ENCODE measurements around the gene ABI1. TPM values are rescaled to one million over a fixed set of nuclear protein-coding genes. Genes with fewer than 3 reads are reported as not detected.

ABI1 gene
- total RNA-seq, 1 experiment from 2014 or later, result 25.2 TPM

DNA sequence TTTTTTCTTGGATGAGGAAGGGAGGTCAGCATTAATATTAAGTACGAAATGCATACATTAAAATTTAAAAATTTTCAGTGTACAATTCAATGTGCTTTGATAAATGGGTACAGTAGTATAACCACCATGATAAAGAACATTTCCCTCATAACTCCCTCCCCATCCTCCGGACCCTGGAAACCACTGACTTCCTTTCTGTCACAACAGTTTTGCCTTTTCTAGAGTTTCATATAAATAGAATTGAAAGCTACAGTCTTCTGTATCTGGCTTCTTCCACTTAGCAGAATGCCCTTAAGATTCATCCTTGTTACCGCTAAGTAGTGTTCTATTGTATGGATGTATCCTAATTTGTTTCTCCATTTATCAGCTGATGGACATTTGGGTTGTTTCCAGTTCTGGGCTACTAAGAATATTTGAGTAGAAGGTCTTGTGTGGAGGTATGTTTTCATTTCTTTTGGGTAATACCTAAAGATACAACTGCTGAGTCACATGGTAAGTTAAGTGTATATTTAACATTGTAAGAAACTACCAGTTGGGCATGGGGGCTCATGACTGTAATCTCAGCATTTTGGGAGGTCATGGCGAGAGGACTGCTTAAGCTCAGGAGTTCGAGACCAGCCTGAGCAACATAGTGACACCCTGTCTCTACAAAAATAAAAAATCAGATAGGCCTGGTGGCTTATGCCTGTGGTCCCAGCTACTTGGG lies 30.8 kb downstream of the ABI1 start:
- no TSS peak for BruUV-seq (replicated peaks)
- intact Hi-C loops (cut with micrococcal nuclease), result no loop called here

GRCh38 chr10:26824015-26824690 lies 36.6 kb downstream of the ABI1 start:
- ATAC-seq (peak; percentile 78), DNase-seq (peak; percentile 7)
- Histone ChIP-seq H3K27me3 (ENCODE audit: low read length) (no peaks in the 10 kb centered on the region), H2AFZ (ENCODE audit: low read length) (no peak overlapping the region), H3K4me2 (ENCODE audit: low read length) (no peak overlapping the region), H3K4me3 (ENCODE audit: low read length) (no peak overlapping the region), H3K9me2 (replicated peaks; ENCODE audit: low read length) (no peaks in the 10 kb centered on the region), H3K9me3 (ENCODE audit: low read length) (no peaks in the 10 kb centered on the region), H3K4me1 (ENCODE audit: insufficient read depth, low read length) (no peaks in the 10 kb centered on the region), H3K27ac (ENCODE audit: low read length) (no peak overlapping the region), H4K20me1 (ENCODE audit: low read length) (0 out of 2 replicates have a peak, but pooled peaks cover 3% of the 10 kb centered on the region), H3K9ac (ENCODE audit: low read length) (no peak overlapping the region), H3F3A (ENCODE audit: low read length, unreplicated experiment) (no peaks in the 10 kb centered on the region), H3K79me2 (ENCODE audit: low read length) (no peaks in the 10 kb centered on the region), H3K36me3 (ENCODE audit: low read depth, low read length) (no peaks in the 10 kb centered on the region)
- intact Hi-C loops (cut with micrococcal nuclease), result no loop called here
- BruUV-seq (replicated peaks), result no TSS peak
- POLR2A ChIA-PET (ENCODE audit: unreplicated experiment), result no interaction called here
- TF ChIP-seq, protein P1, sequence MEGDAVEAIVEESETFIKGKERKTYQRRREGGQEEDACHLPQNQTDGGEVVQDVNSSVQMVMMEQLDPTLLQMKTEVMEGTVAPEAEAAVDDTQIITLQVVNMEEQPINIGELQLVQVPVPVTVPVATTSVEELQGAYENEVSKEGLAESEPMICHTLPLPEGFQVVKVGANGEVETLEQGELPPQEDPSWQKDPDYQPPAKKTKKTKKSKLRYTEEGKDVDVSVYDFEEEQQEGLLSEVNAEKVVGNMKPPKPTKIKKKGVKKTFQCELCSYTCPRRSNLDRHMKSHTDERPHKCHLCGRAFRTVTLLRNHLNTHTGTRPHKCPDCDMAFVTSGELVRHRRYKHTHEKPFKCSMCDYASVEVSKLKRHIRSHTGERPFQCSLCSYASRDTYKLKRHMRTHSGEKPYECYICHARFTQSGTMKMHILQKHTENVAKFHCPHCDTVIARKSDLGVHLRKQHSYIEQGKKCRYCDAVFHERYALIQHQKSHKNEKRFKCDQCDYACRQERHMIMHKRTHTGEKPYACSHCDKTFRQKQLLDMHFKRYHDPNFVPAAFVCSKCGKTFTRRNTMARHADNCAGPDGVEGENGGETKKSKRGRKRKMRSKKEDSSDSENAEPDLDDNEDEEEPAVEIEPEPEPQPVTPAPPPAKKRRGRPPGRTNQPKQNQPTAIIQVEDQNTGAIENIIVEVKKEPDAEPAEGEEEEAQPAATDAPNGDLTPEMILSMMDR (conservative IDR thresholded peaks at IDR 0.05; ENCODE audit: low read depth, low read length), result no peak
- TF ChIP-seq EZH2 (IDR thresholded peaks at IDR 0.05; ENCODE audit: low read length, unreplicated experiment) (no peak), EZH2phosphoT487 (IDR thresholded peaks at IDR 0.05; ENCODE audit: borderline replicate concordance, low read length) (no peak)
- CTCF ChIA-PET, result no interaction called here

More for the DNA sequence above, 30.8 kb downstream of the ABI1 start:
- Histone ChIP-seq H3K9me3 (ENCODE audit: low read length) (no peaks in the 10 kb centered on the region), H3K9me2 (replicated peaks; ENCODE audit: low read length) (no peaks in the 10 kb centered on the region), H3K4me3 (ENCODE audit: low read length) (no peak overlapping the region), H4K20me1 (ENCODE audit: low read length) (no peaks in the 10 kb centered on the region), H3K4me2 (ENCODE audit: low read length) (no peak overlapping the region), H3K9ac (ENCODE audit: low read length) (no peak overlapping the region), H3K27me3 (ENCODE audit: low read length) (no peaks in the 10 kb centered on the region), H3K27ac (ENCODE audit: low read length) (no peak overlapping the region), H2AFZ (ENCODE audit: low read length) (no peak overlapping the region), H3K36me3 (ENCODE audit: low read depth, low read length) (no peaks in the 10 kb centered on the region), H3F3A (ENCODE audit: low read length, unreplicated experiment) (no peaks in the 10 kb centered on the region), H3K4me1 (ENCODE audit: insufficient read depth, low read length) (no peaks in the 10 kb centered on the region), H3K79me2 (ENCODE audit: low read length) (peaks cover 23% of the 10 kb centered on the region; the same call in 1 of the 2 replicates)
- no peak for DNase-seq
- ChIA-PET POLR2A (ENCODE audit: unreplicated experiment) (no interaction called here), CTCF (no interaction called here)
- ATAC-seq, result no peak
- TF ChIP-seq EZH2phosphoT487 (IDR thresholded peaks at IDR 0.05; ENCODE audit: borderline replicate concordance, low read length) (no peak), EZH2 (IDR thresholded peaks at IDR 0.05; ENCODE audit: low read length, unreplicated experiment) (no peak)
- TF ChIP-seq, protein P1 (conservative IDR thresholded peaks at IDR 0.05; ENCODE audit: low read depth, low read length), result no peak

Data from PC-3 (cell line).